Liver (tissue), 9 donors: ENCODE measurements around the gene NAA10. TPM values are rescaled to one million over a fixed set of nuclear protein-coding genes. Genes with fewer than 3 reads are reported as not detected.

Experiments
- DNase-seq: peaks from one replicate; pipeline ENCODE4 v3.0.0-alpha.2; 2017; ENCODE audit warnings: low spot score
- H3K27ac ChIP-seq, 2 donors: one replicate each; pipeline ENCODE4 v1.7.0; 2013; ENCODE audit warnings: inconsistent platforms in 2 of 2, low read length in 2 of 2, control low read depth in 1 of 2, low read depth in 1 of 2, mild to moderate bottlenecking in 1 of 2
- H3K27me3 ChIP-seq, 4 donors: one replicate each; pipeline versions ENCODE4 v1.6.1 to v1.7.0; 2013; ENCODE audit warnings: low read length in 3 of 4, inconsistent platforms in 1 of 4, mild to moderate bottlenecking in 1 of 4, moderate library complexity in 1 of 4; ENCODE audit not compliant: control insufficient read depth in 4 of 4, insufficient read depth in 4 of 4
- H3K36me3 ChIP-seq, 4 donors: one replicate each; pipeline versions ENCODE4 v1.6.1 to v1.7.0; 2013; ENCODE audit warnings: low read length in 3 of 4, mild to moderate bottlenecking in 3 of 4, low read depth in 1 of 4, moderate library complexity in 1 of 4; ENCODE audit not compliant: control insufficient read depth in 4 of 4, insufficient read depth in 3 of 4
- H3K4me1 ChIP-seq, 4 donors: one replicate each; pipeline versions ENCODE4 v1.6.1 to v1.7.0; 2013; ENCODE audit warnings: low read length in 3 of 4, mild to moderate bottlenecking in 3 of 4, moderate library complexity in 1 of 4; ENCODE audit not compliant: control insufficient read depth in 4 of 4, insufficient read depth in 4 of 4
- H3K4me3 ChIP-seq, 3 donors: one replicate each; pipeline versions ENCODE4 v1.6.1 to v1.7.0; 2013; ENCODE audit warnings: low read length in 3 of 3, control low read depth in 1 of 3, low read depth in 1 of 3, mild to moderate bottlenecking in 1 of 3
- H3K9ac ChIP-seq, 2 donors: one replicate each; pipeline ENCODE4 v1.7.0; 2013; ENCODE audit warnings: low read length in 2 of 2, mild to moderate bottlenecking in 2 of 2, moderate library complexity in 2 of 2, control low read depth in 1 of 2, low read depth in 1 of 2
- H3K9me3 ChIP-seq, 4 donors: one replicate each; pipeline versions ENCODE4 v1.6.1 to v1.7.0; 2013; ENCODE audit warnings: low read length in 3 of 4; ENCODE audit not compliant: control insufficient read depth in 4 of 4
- CTCF ChIP-seq: fragments of 150-350 bp; IDR thresholded peaks from 2 replicates; pipeline ENCODE4 v1.5.1; 2017; ENCODE audit warnings: improper control_type of control experiment, low read depth, low read length; ENCODE audit not compliant: missing input control
- EGR1 ChIP-seq, 2 donors: IDR thresholded peaks; 2 replicates each; pipeline ENCODE4 v1.6.1; 2016 to 2018; ENCODE audit warnings: antibody characterized with exemption in 2 of 2, low read depth in 2 of 2
- FOXA1 ChIP-seq: IDR thresholded peaks from 2 replicates; pipeline ENCODE4 v1.6.1; 2016; ENCODE audit warnings: antibody characterized with exemption
- FOXA2 ChIP-seq: IDR thresholded peaks from 2 replicates; pipeline ENCODE4 v1.6.1; 2016; ENCODE audit warnings: antibody characterized with exemption
- GABPA ChIP-seq, 2 donors: IDR thresholded peaks in 1 of 2; conservative IDR thresholded peaks in 1 of 2; 2 replicates each; pipeline ENCODE4 v1.6.1; 2016; ENCODE audit warnings: antibody characterized with exemption in 2 of 2, mild to moderate bottlenecking in 1 of 2, moderate library complexity in 1 of 2
- HNF4A ChIP-seq, 2 donors: conservative IDR thresholded peaks; 2 replicates each; pipeline ENCODE4 v1.6.1; 2016; ENCODE audit warnings: antibody characterized with exemption in 2 of 2, mild to moderate bottlenecking in 2 of 2
- JUND ChIP-seq, 2 donors: IDR thresholded peaks; 2 replicates each; pipeline ENCODE4 v1.6.1; 2016; ENCODE audit warnings: antibody characterized with exemption in 2 of 2
- MAX ChIP-seq: IDR thresholded peaks from 2 replicates; pipeline ENCODE4 v1.6.1; 2016; ENCODE audit warnings: antibody characterized with exemption
- NR2F2 ChIP-seq: IDR thresholded peaks from 2 replicates; pipeline ENCODE4 v1.6.1; 2016; ENCODE audit warnings: antibody characterized with exemption
- RAD21 ChIP-seq, 2 donors: IDR thresholded peaks; 2 replicates each; pipeline ENCODE4 v1.6.1; 2016; ENCODE audit warnings: antibody characterized with exemption in 2 of 2, mild to moderate bottlenecking in 2 of 2
- RXRA ChIP-seq, 2 donors: IDR thresholded peaks; 2 replicates each; pipeline ENCODE4 v1.6.1; 2017 to 2018; ENCODE audit warnings: antibody characterized with exemption in 2 of 2, mild to moderate bottlenecking in 1 of 2
- SP1 ChIP-seq: IDR thresholded peaks from 2 replicates; pipeline ENCODE4 v1.6.1; 2018; ENCODE audit warnings: antibody characterized with exemption, mild to moderate bottlenecking
- TAF1 ChIP-seq: conservative IDR thresholded peaks from 2 replicates; pipeline ENCODE4 v1.6.1; 2016; ENCODE audit warnings: antibody characterized with exemption, mild to moderate bottlenecking
- YY1 ChIP-seq: IDR thresholded peaks from 2 replicates; pipeline ENCODE4 v1.6.1; 2016; ENCODE audit warnings: antibody characterized with exemption, mild to moderate bottlenecking
- ZBTB33 ChIP-seq: IDR thresholded peaks from 2 replicates; pipeline ENCODE4 v1.6.1; 2016; ENCODE audit warnings: antibody characterized with exemption
- WGBS: extraction: QIAGEN DNeasy Blood & Tissue Kit; methylation state at CpG from one replicate; pipeline ENCODE4 v1.1.7; 2013; 5-methylcytosine and 5-hydroxymethylcytosine counted together
- polyA plus RNA-seq, 2 donors: library from polyadenylated mRNA; stranded (reverse) in 1 of 2; unstranded in 1 of 2; fragments of 200-250 nt in 1 of 2; fragments of >200 nt in 1 of 2; fragmentation: Nextera tagmentation in 1 of 2; extraction: Ambion mirVana in 1 of 2; gene quantifications; one replicate each; pipeline versions ENCODE4 v1.2.1 to v1.2.3, GENCODE V29; 2013 to 2015
- total RNA-seq, 2 donors: library from RNA; depleted of rRNA; stranded (reverse); fragments of >200 nt; gene quantifications; one replicate each; pipeline ENCODE4 v1.2.3, GENCODE V29; 2014
- TF ChIP-seq, protein P1 (sequence below): IDR thresholded peaks from 2 replicates; pipeline ENCODE4 v1.6.1; 2016; ENCODE audit warnings: antibody characterized with exemption, mild to moderate bottlenecking
- donor health status: healthy.
- donor health status: healthy.
- donor health status: healthy.
- donor health status: healthy.
- donor health status: healthy.

The NAA10 gene
- total and polyA plus RNA-seq, 4 donors = 20.5 to 58.8 (median 44.4) TPM

DNA sequence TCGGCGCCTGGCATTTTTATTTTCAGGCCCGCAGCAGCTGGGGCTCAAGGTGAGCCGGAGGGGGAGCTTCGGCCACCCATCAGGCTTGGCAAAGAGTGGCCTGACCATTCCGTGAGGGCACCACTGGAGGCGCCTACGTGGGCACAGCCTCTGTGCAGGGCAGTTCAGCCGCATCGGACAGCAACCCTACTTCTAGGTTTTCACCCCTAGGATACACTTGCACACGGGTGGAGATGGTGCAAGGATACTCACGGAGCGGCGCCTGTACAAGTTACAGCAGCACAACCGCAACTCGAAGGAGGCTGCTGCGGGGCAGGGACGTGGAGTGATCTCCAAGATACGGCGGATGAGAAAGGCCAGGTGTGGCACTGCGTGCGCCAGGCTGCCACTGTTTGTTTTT is 25.9 kb upstream of the NAA10 start:
- Histone ChIP-seq H3K4me3 (no peak overlapping the region), H3K36me3 (peaks cover 23 to 85% (median 40%) of the 10 kb centered on the region in 4 donors), H3K27me3 (no peaks in the 10 kb centered on the region), H3K27ac (no peak overlapping the region), H3K9me3 (no peaks in the 10 kb centered on the region), H3K9ac (no peak overlapping the region), H3K4me1 (peaks cover 0 to 8% (median under 1%) of the 10 kb centered on the region in 4 donors)
- no peak for DNase-seq
- 95% methylated on average over 22 of the region's 22 CpGs for WGBS
- TF ChIP-seq HNF4A (conservative IDR thresholded peaks at IDR 0.05) (no peak), CTCF (no peak), FOXA1 (no peak), SP1 (no peak), RAD21 (IDR thresholded peaks at IDR 0.05) (no peak), JUND (IDR thresholded peaks at IDR 0.05) (no peak), MAX (no peak), GABPA (IDR thresholded peaks at IDR 0.05 in 1 of 2, conservative IDR thresholded peaks at IDR 0.05 in 1 of 2) (no peak), NR2F2 (no peak), RXRA (IDR thresholded peaks at IDR 0.05) (no peak), EGR1 (IDR thresholded peaks at IDR 0.05; ENCODE audit: low read depth in 2 of 2) (no peak), ZBTB33 (no peak), TAF1 (no peak), FOXA2 (no peak), YY1 (no peak)
- TF ChIP-seq, protein P1, sequence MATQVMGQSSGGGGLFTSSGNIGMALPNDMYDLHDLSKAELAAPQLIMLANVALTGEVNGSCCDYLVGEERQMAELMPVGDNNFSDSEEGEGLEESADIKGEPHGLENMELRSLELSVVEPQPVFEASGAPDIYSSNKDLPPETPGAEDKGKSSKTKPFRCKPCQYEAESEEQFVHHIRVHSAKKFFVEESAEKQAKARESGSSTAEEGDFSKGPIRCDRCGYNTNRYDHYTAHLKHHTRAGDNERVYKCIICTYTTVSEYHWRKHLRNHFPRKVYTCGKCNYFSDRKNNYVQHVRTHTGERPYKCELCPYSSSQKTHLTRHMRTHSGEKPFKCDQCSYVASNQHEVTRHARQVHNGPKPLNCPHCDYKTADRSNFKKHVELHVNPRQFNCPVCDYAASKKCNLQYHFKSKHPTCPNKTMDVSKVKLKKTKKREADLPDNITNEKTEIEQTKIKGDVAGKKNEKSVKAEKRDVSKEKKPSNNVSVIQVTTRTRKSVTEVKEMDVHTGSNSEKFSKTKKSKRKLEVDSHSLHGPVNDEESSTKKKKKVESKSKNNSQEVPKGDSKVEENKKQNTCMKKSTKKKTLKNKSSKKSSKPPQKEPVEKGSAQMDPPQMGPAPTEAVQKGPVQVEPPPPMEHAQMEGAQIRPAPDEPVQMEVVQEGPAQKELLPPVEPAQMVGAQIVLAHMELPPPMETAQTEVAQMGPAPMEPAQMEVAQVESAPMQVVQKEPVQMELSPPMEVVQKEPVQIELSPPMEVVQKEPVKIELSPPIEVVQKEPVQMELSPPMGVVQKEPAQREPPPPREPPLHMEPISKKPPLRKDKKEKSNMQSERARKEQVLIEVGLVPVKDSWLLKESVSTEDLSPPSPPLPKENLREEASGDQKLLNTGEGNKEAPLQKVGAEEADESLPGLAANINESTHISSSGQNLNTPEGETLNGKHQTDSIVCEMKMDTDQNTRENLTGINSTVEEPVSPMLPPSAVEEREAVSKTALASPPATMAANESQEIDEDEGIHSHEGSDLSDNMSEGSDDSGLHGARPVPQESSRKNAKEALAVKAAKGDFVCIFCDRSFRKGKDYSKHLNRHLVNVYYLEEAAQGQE = no peak

DNA sequence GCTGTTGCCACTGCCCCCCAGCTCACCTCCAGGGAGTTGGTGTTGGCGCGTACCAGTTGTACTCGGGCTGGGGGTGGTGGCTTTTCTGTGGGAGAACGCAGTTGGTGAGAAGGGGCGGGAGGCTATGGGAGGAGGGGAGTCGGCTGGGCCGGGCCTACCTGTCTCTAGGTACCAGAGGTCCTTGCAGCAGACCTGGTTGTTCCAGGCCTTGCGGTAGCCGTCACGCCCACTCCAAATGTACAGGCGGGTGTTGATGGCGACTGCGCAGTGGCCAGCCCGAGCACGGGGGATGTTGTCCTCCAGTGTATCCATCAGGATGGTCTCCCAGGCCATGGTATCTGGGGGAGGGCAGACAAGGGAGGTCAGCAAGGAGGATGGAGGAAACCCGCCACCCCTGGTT is 25.2 kb upstream of the NAA10 start:
- Histone ChIP-seq H3K9ac (no peak overlapping the region), H3K4me3 (no peak overlapping the region), H3K36me3 (peaks cover 23 to 92% (median 40%) of the 10 kb centered on the region in 4 donors), H3K27me3 (no peaks in the 10 kb centered on the region), H3K9me3 (no peaks in the 10 kb centered on the region), H3K27ac (no peak overlapping the region), H3K4me1 (peaks cover 0 to under 1% (median 0%) of the 10 kb centered on the region in 4 donors)
- WGBS = 95% methylated on average over 16 of the region's 16 CpGs
- no peak for TF ChIP-seq FOXA2
- no peak for TF ChIP-seq RAD21 (IDR thresholded peaks at IDR 0.05)
- no peak for TF ChIP-seq MAX
- TF ChIP-seq HNF4A (conservative IDR thresholded peaks at IDR 0.05) = no peak
- TF ChIP-seq NR2F2 = no peak
- no peak for DNase-seq
